Osteoblast (primary cell): ENCODE measurements around the gene CELF4. TPM values are rescaled to one million over a fixed set of nuclear protein-coding genes. Genes with fewer than 3 reads are reported as not detected.
A peak's percentile ranks its signal among the peaks of the same experiment; 100 is the strongest.

Experiments
- DNase-seq: peaks from one replicate; pipeline ENCODE4 v3.0.0; 2011; ENCODE audit warnings: low spot score, mixed read lengths; ENCODE audit not compliant: insufficient read length; ENCODE audit errors: missing footprints
- H2AFZ ChIP-seq: 2 replicates; pipeline ENCODE4 v1.6.0; 2011; ENCODE audit warnings: mild to moderate bottlenecking, low read length
- H3K27ac ChIP-seq: 2 replicates; pipeline ENCODE4 v1.5.1; 2011; ENCODE audit warnings: mild to moderate bottlenecking, low read depth, low read length, moderate library complexity
- H3K27me3 ChIP-seq: 2 replicates; pipeline ENCODE4 v1.6.0; 2012; ENCODE audit warnings: mild to moderate bottlenecking, control low read depth, inconsistent platforms, low read length, moderate library complexity; ENCODE audit not compliant: insufficient read depth
- H3K36me3 ChIP-seq: 2 replicates; pipeline ENCODE4 v1.5.1; 2011; ENCODE audit warnings: mild to moderate bottlenecking, low read length, control low read depth, moderate library complexity; ENCODE audit not compliant: insufficient read depth
- H3K4me1 ChIP-seq: 2 replicates; pipeline ENCODE4 v1.5.1; 2011; ENCODE audit warnings: mild to moderate bottlenecking, low read length, control low read depth, moderate library complexity; ENCODE audit not compliant: insufficient read depth
- H3K4me2 ChIP-seq: 2 replicates; pipeline ENCODE4 v1.6.0; 2011; ENCODE audit warnings: mild to moderate bottlenecking, low read length; ENCODE audit not compliant: insufficient read depth
- H3K4me3 ChIP-seq: fragments of 200-600 bp; sonication (generic); 3 replicates; pipeline ENCODE4 v1.5.1; 2012; ENCODE audit warnings: mild to moderate bottlenecking, low read length, inconsistent platforms; ENCODE audit not compliant: insufficient read depth
- H3K79me2 ChIP-seq: 2 replicates; pipeline ENCODE4 v1.6.0; 2012; ENCODE audit warnings: mild to moderate bottlenecking, low read length, control low read depth, inconsistent platforms; ENCODE audit not compliant: insufficient read depth
- H3K9me3 ChIP-seq: 2 replicates; pipeline ENCODE4 v1.5.1; 2011; ENCODE audit warnings: low read depth, low read length, control low read depth
- H4K20me1 ChIP-seq: 2 replicates; pipeline ENCODE4 v1.6.0; 2012; ENCODE audit warnings: mild to moderate bottlenecking, low read length, control low read depth; ENCODE audit not compliant: insufficient read depth
- CTCF ChIP-seq: IDR thresholded peaks from 2 replicates; pipeline ENCODE4 v1.5.1; 2011; ENCODE audit warnings: mild to moderate bottlenecking, low read depth, low read length, moderate library complexity; ENCODE audit errors: extremely low read depth
- total RNA-seq: library from RNA; depleted of rRNA; stranded (reverse); fragments of >200 nt; gene quantifications from 2 replicates; pipeline ENCODE4 v1.2.3, GENCODE V29; 2012

The CELF4 gene
- total RNA-seq, 1 donor: not detected

GRCh38 chr18:37334631-37335408 is 230.8 kb downstream of the CELF4 start:
- H3K27me3 ChIP-seq: no peaks in the 10 kb centered on the region
- H3K36me3 ChIP-seq: no peaks in the 10 kb centered on the region
- peak overlapping the region; percentile 88 for H2AFZ ChIP-seq
- no peaks in the 10 kb centered on the region for H3K9me3 ChIP-seq
- no peaks in the 10 kb centered on the region for H3K79me2 ChIP-seq
- H3K4me2 ChIP-seq: peak overlapping the region; percentile 58
- no peak for TF ChIP-seq CTCF
- peaks cover 5% of the 10 kb centered on the region for H3K4me1 ChIP-seq
- DNase-seq: peak; percentile 98
- no peaks in the 10 kb centered on the region for H4K20me1 ChIP-seq
- H3K4me3 ChIP-seq: peak overlapping the region; percentile 32
- H3K27ac ChIP-seq: peak overlapping the region; percentile 45

GRCh38 chr18:37332628-37333420 is 232.8 kb downstream of the CELF4 start:
- H3K4me2 ChIP-seq: no peak overlapping the region
- H3K4me1 ChIP-seq: peaks cover 5% of the 10 kb centered on the region
- no peaks in the 10 kb centered on the region for H3K9me3 ChIP-seq
- no peak overlapping the region for H2AFZ ChIP-seq
- no peaks in the 10 kb centered on the region for H3K27me3 ChIP-seq
- H3K4me3 ChIP-seq: no peak overlapping the region
- TF ChIP-seq CTCF: no peak
- H3K36me3 ChIP-seq: no peaks in the 10 kb centered on the region
- H3K79me2 ChIP-seq: no peaks in the 10 kb centered on the region
- no peak overlapping the region for H3K27ac ChIP-seq
- no peak for DNase-seq
- no peaks in the 10 kb centered on the region for H4K20me1 ChIP-seq

GRCh38 chr18:37332219-37332618 is 233.4 kb downstream of the CELF4 start:
- Histone ChIP-seq H3K4me1 (peaks cover 5% of the 10 kb centered on the region), H3K36me3 (no peaks in the 10 kb centered on the region), H3K4me3 (no peak overlapping the region), H2AFZ (no peak overlapping the region), H3K27ac (no peak overlapping the region), H3K27me3 (no peaks in the 10 kb centered on the region), H4K20me1 (no peaks in the 10 kb centered on the region), H3K4me2 (no peak overlapping the region), H3K9me3 (no peaks in the 10 kb centered on the region), H3K79me2 (no peaks in the 10 kb centered on the region)
- no peak for DNase-seq
- no peak for TF ChIP-seq CTCF

- H3K36me3 ChIP-seq: no peaks in the 10 kb centered on the region
- H2AFZ ChIP-seq: no peak overlapping the region
- H4K20me1 ChIP-seq: no peaks in the 10 kb centered on the region
- H3K4me1 ChIP-seq: peaks cover 5% of the 10 kb centered on the region
- no peak for TF ChIP-seq CTCF
- H3K4me2 ChIP-seq: no peak overlapping the region
- no peaks in the 10 kb centered on the region for H3K9me3 ChIP-seq
- H3K79me2 ChIP-seq: no peaks in the 10 kb centered on the region
- no peak for DNase-seq
- no peak overlapping the region for H3K4me3 ChIP-seq
- no peaks in the 10 kb centered on the region for H3K27me3 ChIP-seq
- no peak overlapping the region for H3K27ac ChIP-seq
Observed at GRCh38 chr18:37330173-37330572, 235.4 kb downstream of the CELF4 start.
